Measurements from ENCODE around the gene GNGT2. TPM values are rescaled to one million over a fixed set of nuclear protein-coding genes. Genes with fewer than 3 reads are reported as not detected.

Gene GNGT2
- total RNA-seq, 1 experiment from 2014 or later: 9.4 TPM

DNA sequence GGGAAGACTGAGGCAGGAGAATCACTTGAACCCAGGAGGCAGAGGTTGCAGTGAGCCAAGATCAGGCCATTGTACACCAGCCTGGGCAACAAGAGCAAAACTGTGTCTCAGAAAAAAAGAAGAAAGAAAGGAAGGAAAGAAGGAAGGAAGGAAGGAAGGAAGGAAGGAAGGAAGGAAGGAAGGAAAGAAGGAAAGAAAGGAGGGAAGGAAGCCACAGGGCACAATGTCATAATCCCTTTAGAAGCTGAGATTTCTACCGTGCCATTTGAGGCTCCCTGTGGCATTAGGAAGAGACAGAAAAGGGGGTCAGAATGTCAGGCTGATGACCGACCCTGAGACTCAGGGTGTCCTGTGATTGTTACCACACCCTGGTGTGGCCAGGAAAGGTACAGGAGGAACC, 6.6 kb downstream of the GNGT2 start:
- no peak overlapping the region for H3K4me2 ChIP-seq
- no peaks in the 10 kb centered on the region for H4K20me1 ChIP-seq (ENCODE audit: insufficient read depth)
- no TSS peak for BruUV-seq (replicated peaks)
- POLR2A ChIA-PET (ENCODE audit: unreplicated experiment): interaction anchor here (0.7 kb wide), 1 partner anchor 11 kb away, joined by 11 read pairs; no protein-coding TSS in a partner anchor
- TF ChIP-seq, protein P1, sequence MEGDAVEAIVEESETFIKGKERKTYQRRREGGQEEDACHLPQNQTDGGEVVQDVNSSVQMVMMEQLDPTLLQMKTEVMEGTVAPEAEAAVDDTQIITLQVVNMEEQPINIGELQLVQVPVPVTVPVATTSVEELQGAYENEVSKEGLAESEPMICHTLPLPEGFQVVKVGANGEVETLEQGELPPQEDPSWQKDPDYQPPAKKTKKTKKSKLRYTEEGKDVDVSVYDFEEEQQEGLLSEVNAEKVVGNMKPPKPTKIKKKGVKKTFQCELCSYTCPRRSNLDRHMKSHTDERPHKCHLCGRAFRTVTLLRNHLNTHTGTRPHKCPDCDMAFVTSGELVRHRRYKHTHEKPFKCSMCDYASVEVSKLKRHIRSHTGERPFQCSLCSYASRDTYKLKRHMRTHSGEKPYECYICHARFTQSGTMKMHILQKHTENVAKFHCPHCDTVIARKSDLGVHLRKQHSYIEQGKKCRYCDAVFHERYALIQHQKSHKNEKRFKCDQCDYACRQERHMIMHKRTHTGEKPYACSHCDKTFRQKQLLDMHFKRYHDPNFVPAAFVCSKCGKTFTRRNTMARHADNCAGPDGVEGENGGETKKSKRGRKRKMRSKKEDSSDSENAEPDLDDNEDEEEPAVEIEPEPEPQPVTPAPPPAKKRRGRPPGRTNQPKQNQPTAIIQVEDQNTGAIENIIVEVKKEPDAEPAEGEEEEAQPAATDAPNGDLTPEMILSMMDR (conservative IDR thresholded peaks at IDR 0.05): no peak
- no peak for TF ChIP-seq EZH2 (IDR thresholded peaks at IDR 0.05; ENCODE audit: low read depth)
- no peaks in the 10 kb centered on the region for H3K4me1 ChIP-seq (replicated peaks; ENCODE audit: insufficient read depth)
- no peaks in the 10 kb centered on the region; the same call in 1 of the 2 replicates for H3K9me3 ChIP-seq (ENCODE audit: insufficient read depth, low read depth)
- no peak overlapping the region for H3K27ac ChIP-seq
- no peaks in the 10 kb centered on the region for H3F3A ChIP-seq (ENCODE audit: insufficient read depth, low read depth)
- no peak for DNase-seq
- H3K27me3 ChIP-seq (ENCODE audit: insufficient read depth, low read depth): peaks cover 34% of the 10 kb centered on the region
- H3K79me2 ChIP-seq (ENCODE audit: low read depth): no peaks in the 10 kb centered on the region
- H3K36me3 ChIP-seq (ENCODE audit: low read depth): no peaks in the 10 kb centered on the region
- intact Hi-C loops (cut with micrococcal nuclease; ENCODE audit: unreplicated experiment): no loop called here
- no peak overlapping the region for H3K4me3 ChIP-seq
- H3K9me2 ChIP-seq (ENCODE audit: insufficient read depth): no peaks in the 10 kb centered on the region
- no peak overlapping the region for H2AFZ ChIP-seq
- CTCF ChIA-PET: interaction anchor here (0.7 kb wide), 1 partner anchor 529 kb away, joined by 4 read pairs; no protein-coding TSS in a partner anchor

DNA sequence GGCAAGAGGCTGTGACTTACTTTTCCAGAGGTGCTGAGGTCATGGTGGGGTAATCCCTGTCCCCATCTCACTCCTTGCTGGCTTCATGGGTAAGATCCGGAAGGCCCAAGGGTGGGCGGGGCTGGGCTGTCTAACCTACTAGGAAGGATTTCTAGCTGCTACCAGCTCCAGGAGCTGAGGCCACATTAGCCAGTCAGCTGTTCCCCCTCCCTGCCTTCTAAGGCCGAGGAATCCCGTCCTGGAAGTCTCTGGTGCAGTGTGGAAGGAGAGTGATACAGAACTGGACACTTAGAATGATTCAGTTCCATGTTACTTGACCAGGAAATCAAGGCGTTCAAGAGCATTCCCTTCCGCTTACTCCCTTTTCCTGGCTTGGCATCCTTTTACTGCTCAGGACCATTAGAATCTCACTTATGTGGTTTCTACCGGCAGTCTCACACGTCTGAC, 8.9 kb downstream of the GNGT2 start:
- POLR2A ChIA-PET (ENCODE audit: unreplicated experiment): no interaction called here
- no peak for DNase-seq
- H3K4me1 ChIP-seq (replicated peaks; ENCODE audit: insufficient read depth): peaks cover 11% of the 10 kb centered on the region
- TF ChIP-seq EZH2 (IDR thresholded peaks at IDR 0.05; ENCODE audit: low read depth): no peak
- TF ChIP-seq, protein P1 (conservative IDR thresholded peaks at IDR 0.05): no peak
- CTCF ChIA-PET: no interaction called here
- no peak overlapping the region for H3K27ac ChIP-seq
- H3K27me3 ChIP-seq (ENCODE audit: insufficient read depth, low read depth): peaks cover 34% of the 10 kb centered on the region
- BruUV-seq (replicated peaks): no TSS peak
- intact Hi-C loops (cut with micrococcal nuclease; ENCODE audit: unreplicated experiment): no loop called here
- no peak overlapping the region for H3K4me2 ChIP-seq
- H3K79me2 ChIP-seq (ENCODE audit: low read depth): no peaks in the 10 kb centered on the region
- H3K4me3 ChIP-seq: no peak overlapping the region
- H3K36me3 ChIP-seq (ENCODE audit: low read depth): no peaks in the 10 kb centered on the region
- no peaks in the 10 kb centered on the region for H3K9me2 ChIP-seq (ENCODE audit: insufficient read depth)
- no peaks in the 10 kb centered on the region; the same call in 1 of the 2 replicates for H3K9me3 ChIP-seq (ENCODE audit: insufficient read depth, low read depth)
- no peak overlapping the region for H2AFZ ChIP-seq
- peaks cover 2% of the 10 kb centered on the region; the same call in 1 of the 2 replicates for H3F3A ChIP-seq (ENCODE audit: insufficient read depth, low read depth)
- no peaks in the 10 kb centered on the region for H4K20me1 ChIP-seq (ENCODE audit: insufficient read depth)

DNA sequence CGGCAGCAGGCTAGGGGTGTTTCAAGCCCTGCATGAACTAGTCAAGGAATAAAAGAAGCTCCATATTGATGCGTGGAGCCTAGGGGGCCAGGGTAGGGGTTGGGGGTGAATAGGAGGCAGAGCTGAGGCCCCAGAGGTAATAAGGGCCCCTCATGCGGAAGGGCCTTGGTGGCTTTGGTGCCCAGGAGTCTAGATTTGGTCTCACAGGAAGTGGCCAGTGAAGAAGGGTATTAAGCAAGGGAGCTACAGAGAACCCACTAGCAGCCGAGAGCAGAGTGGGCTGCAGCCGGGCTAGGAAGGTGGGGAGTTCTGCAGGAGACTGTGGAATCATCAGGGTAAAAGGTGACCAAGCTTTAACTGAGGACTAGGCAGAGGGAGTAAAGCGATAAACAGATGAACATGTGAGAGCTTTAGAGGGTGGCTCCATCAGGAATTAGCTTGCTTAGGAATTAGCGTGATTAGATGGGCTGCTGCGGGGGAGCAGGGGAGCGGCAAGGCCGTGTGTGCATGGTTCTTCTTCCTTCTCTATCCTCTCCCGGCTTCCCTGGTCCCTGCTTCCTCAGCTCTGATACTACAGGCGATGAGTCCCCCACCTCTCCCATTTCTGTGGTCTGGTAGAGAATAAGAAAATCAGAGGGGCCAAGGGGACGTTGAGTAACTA, 9.8 kb downstream of the GNGT2 start:
- intact Hi-C loops (cut with micrococcal nuclease; ENCODE audit: unreplicated experiment): no loop called here
- BruUV-seq (replicated peaks): no TSS peak

More for the DNA sequence above, 9.8 kb downstream of the GNGT2 start:
- Histone ChIP-seq H3K9me2 (ENCODE audit: insufficient read depth) (no peaks in the 10 kb centered on the region), H3K79me2 (ENCODE audit: low read depth) (no peaks in the 10 kb centered on the region), H3K27ac (no peak overlapping the region), H3K9me3 (ENCODE audit: insufficient read depth, low read depth) (no peaks in the 10 kb centered on the region; the same call in 1 of the 2 replicates), H4K20me1 (ENCODE audit: insufficient read depth) (no peaks in the 10 kb centered on the region), H3K4me2 (no peak overlapping the region), H3K4me3 (no peak overlapping the region), H3K27me3 (ENCODE audit: insufficient read depth, low read depth) (peaks cover 28% of the 10 kb centered on the region), H3F3A (ENCODE audit: insufficient read depth, low read depth) (peaks cover 10% of the 10 kb centered on the region; the same call in 1 of the 2 replicates), H3K4me1 (replicated peaks; ENCODE audit: insufficient read depth) (peaks cover 11% of the 10 kb centered on the region), H3K36me3 (ENCODE audit: low read depth) (no peaks in the 10 kb centered on the region), H2AFZ (no peak overlapping the region)
- no peak for TF ChIP-seq EZH2 (IDR thresholded peaks at IDR 0.05; ENCODE audit: low read depth)
- TF ChIP-seq, protein P1 (conservative IDR thresholded peaks at IDR 0.05): no peak
- ChIA-PET POLR2A (ENCODE audit: unreplicated experiment) (no interaction called here), CTCF (no interaction called here)
- DNase-seq: no peak

Measured in PC-9 (cell line).